ENCODE data around the gene ERCC2. TPM values are rescaled to one million over a fixed set of nuclear protein-coding genes. Genes with fewer than 3 reads are reported as not detected.
"Not testable (repeated sequence)": the region's sequence is repeated elsewhere in the genome, so short reads cannot be mapped to it uniquely, and the experiment has no call there.

ERCC2 gene
- polyA plus RNA-seq: 10 to 100 TPM in 2 of 4 donors, 1 to 10 TPM in 2; 3.4 to 20.3 (median 7.9) TPM
- long read RNA-seq, donor 1, full-length matches to known transcripts: 2 of 2 reads
- long read RNA-seq, donor 1, partial matches to known transcripts: 0 of 2 reads
- long read RNA-seq, donor 1, other reads (novel, unspliced or antisense): 0 of 2 reads
- long read RNA-seq, donor 2, partial matches to known transcripts: 0 of 1 reads
- long read RNA-seq, donor 2, other reads (novel, unspliced or antisense): 0 of 1 reads
- long read RNA-seq, donor 3, full-length matches to known transcripts: 1 of 1 reads
- long read RNA-seq, donor 3, partial matches to known transcripts: 0 of 1 reads
- long read RNA-seq, donor 3, other reads (novel, unspliced or antisense): 0 of 1 reads
- long read RNA-seq, donor 4: 0 reads
- long read RNA-seq, donor 5: 0 reads
- long read RNA-seq, donor 6, full-length matches to known transcripts: 1 of 1 reads
- long read RNA-seq, donor 6, partial matches to known transcripts: 0 of 1 reads
- long read RNA-seq, donor 6, other reads (novel, unspliced or antisense): 0 of 1 reads
- long read RNA-seq, donor 7, full-length matches to known transcripts: 4 of 4 reads
- long read RNA-seq, donor 7, partial matches to known transcripts: 0 of 4 reads
- long read RNA-seq, donor 7, other reads (novel, unspliced or antisense): 0 of 4 reads
- long read RNA-seq, donor 8: 0 reads
- long read RNA-seq, donor 9: 0 reads
- long read RNA-seq, donor 10, full-length matches to known transcripts: 1 of 1 reads
- long read RNA-seq, donor 10, partial matches to known transcripts: 0 of 1 reads
- long read RNA-seq, donor 10, other reads (novel, unspliced or antisense): 0 of 1 reads

DNA sequence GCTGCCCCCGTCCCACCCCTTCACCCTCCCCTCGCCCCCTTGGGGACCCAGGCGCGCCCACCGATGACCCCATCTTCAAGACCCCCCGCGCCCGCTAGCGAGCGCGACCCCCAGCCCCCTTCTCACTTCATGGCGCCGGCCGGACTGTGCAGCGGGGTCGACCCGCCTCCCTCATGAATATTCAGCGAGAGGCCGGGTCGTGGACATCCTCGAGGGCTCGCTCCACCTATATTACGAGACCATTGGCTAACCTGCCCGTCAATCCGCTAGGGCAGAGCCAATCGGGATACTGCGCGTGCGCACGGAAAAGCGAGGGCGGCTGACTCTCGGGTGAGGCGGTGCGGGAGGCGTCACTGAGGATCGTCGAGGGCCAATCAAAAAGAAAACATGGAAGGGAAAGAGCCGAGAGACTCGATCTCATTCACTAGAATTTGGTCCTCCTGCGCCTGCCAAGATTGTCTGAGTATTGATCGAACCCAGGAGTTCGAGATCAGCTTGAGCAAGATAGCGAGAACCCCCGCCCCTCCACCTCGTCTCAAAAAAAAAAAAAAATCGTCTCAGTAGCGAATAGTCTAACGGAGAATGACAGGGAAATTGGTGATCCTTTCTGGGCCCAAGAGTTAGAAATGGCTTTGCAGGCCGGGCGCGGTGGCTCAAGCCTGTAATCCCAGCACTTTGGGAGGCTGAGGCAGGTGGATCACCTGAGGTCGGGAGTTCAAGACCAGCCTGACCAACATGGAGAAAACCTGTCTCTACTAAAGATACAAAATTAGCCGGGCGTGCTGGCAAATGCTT, at the start of gene ERCC2:
Gene ERCC2, minus strand, starts transcription at position 164 of the 795 bp plus-strand sequence. Its CDS starts 33 bp downstream, at position 131.
- Histone ChIP-seq H3K27me3 (ENCODE audit: control insufficient read depth in 3 of 3, insufficient read depth in 3 of 3, low read length in 3 of 3) (no peaks in the 10 kb centered on the region), H3K27ac (ENCODE audit: low read depth in 1 of 3, low read length in 2 of 3) (peak within 1 kb of the TSS; percentile 54 to 87 (median 84)), H3K4me1 (ENCODE audit: control insufficient read depth in 3 of 3, insufficient read depth in 2 of 3, low read depth in 1 of 3, low read length in 2 of 3) (no peaks in the 10 kb centered on the region), H3K4me3 (ENCODE audit: low read depth in 1 of 3, low read length in 3 of 3) (peak within 1 kb of the TSS; percentile 84 to 91 (median 89)), H3K9me3 (ENCODE audit: control insufficient read depth in 2 of 2, insufficient read depth in 1 of 2, low read depth in 1 of 2, low read length in 1 of 2) (no peaks in the 10 kb centered on the region), H3K36me3 (ENCODE audit: control insufficient read depth in 3 of 3, insufficient read depth in 2 of 3, low read depth in 1 of 3, low read length in 3 of 3) (peaks cover 0 to 14% (median 0%) of the 10 kb centered on the region in 3 donors)
- FAIRE-seq (no peak), DNase-seq (peak; percentile 99 to 100)
- WGBS, 3 donors: 3 to 4% (median 4%) methylated on average over 55 of the region's 55 CpGs

DNA sequence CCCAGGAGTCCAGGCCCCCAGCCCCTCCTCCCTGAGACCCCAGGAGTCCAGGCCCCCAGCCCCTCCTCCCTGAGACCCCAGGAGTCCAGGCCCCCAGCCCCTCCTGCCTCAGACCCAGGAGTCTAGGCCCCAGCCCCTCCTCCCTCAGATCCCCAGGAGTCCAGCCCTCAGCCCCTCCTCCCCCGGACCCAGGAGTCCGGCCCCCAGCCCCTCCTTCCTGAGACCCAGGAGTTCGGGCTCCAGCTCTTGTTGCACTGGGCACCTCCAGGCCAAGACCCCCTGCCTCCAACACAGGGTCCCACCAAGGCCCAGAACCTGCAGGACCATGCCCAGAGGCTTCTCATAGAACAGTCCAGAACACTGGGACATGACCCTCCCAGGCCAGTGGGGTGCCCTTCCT, 49.5 kb upstream of the ERCC2 start:
- no peak for DNase-seq
- peaks cover 2 to 16% (median 7%) of the 10 kb centered on the region in 3 donors for H3K4me1 ChIP-seq (ENCODE audit: control insufficient read depth in 3 of 3, insufficient read depth in 2 of 3, low read depth in 1 of 3, low read length in 2 of 3)
- H3K27ac ChIP-seq (ENCODE audit: low read depth in 1 of 3, low read length in 2 of 3): no peak overlapping the region
- H3K4me3 ChIP-seq (ENCODE audit: low read depth in 1 of 3, low read length in 3 of 3): no peak overlapping the region
- H3K36me3 ChIP-seq (ENCODE audit: control insufficient read depth in 3 of 3, insufficient read depth in 2 of 3, low read depth in 1 of 3, low read length in 3 of 3): peaks cover 0 to 67% (median 0%) of the 10 kb centered on the region in 3 donors
- no peaks in the 10 kb centered on the region for H3K9me3 ChIP-seq (ENCODE audit: control insufficient read depth in 2 of 2, insufficient read depth in 1 of 2, low read depth in 1 of 2, low read length in 1 of 2)
- FAIRE-seq: no peak
- H3K27me3 ChIP-seq (ENCODE audit: control insufficient read depth in 3 of 3, insufficient read depth in 3 of 3, low read length in 3 of 3): no peaks in the 10 kb centered on the region
- WGBS, 3 donors: 50 to 69% (median 63%) methylated on average over 3 of the region's 3 CpGs

DNA sequence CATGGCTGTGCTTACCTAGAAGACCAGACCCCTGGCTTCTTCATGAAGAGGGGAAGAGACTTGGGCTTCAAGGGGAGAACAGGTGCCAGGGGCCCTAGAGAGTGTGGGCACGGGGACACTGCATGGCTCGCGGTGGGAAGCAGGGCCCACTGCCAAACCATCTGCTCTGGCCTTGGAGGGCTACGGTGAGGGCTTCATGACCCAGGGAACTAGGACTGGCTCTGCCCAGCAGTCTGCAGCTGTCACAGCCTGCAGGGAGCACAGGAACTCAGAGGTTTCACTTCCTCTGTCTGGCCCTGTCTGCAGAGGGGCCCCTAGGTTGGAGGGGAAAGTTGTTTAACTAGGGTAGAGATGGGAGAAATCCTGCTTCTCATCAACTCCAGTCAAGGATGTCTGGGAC, 49.0 kb upstream of the ERCC2 start:
- Histone ChIP-seq H3K36me3 (ENCODE audit: control insufficient read depth in 3 of 3, insufficient read depth in 2 of 3, low read depth in 1 of 3, low read length in 3 of 3) (peaks cover 0 to 72% (median 0%) of the 10 kb centered on the region in 3 donors), H3K27me3 (ENCODE audit: control insufficient read depth in 3 of 3, insufficient read depth in 3 of 3, low read length in 3 of 3) (no peaks in the 10 kb centered on the region), H3K27ac (ENCODE audit: low read depth in 1 of 3, low read length in 2 of 3) (no peak overlapping the region), H3K4me3 (ENCODE audit: low read depth in 1 of 3, low read length in 3 of 3) (no peak overlapping the region), H3K9me3 (ENCODE audit: control insufficient read depth in 2 of 2, insufficient read depth in 1 of 2, low read depth in 1 of 2, low read length in 1 of 2) (no peaks in the 10 kb centered on the region), H3K4me1 (ENCODE audit: control insufficient read depth in 3 of 3, insufficient read depth in 2 of 3, low read depth in 1 of 3, low read length in 2 of 3) (peaks cover 2 to 12% (median 7%) of the 10 kb centered on the region in 3 donors)
- 44 to 64% (median 46%) methylated on average over 4 of the region's 4 CpGs for WGBS, 3 donors
- no peak for FAIRE-seq
- DNase-seq: no peak

DNA sequence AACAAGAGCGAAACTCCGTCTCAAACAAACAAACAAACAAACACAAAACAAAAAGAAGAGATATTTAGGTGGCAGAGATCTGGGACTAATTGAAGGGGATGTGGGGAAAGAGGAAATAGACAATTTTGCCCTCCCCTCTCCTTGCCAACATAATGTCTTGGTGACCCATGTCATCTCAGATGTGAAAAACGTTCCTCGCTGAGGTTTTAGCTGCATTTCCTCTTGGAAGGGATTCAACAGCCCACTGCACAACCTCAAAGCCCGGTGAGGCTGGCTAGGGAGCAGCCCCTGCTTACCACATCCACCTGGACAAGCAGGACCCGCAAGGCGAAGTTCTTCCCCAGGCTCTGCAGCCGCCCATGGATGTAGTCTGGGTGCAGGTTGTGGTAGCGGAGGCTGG, 48.4 kb upstream of the ERCC2 start:
- no peak overlapping the region for H3K27ac ChIP-seq (ENCODE audit: low read depth in 1 of 3, low read length in 2 of 3)
- H3K4me1 ChIP-seq (ENCODE audit: control insufficient read depth in 3 of 3, insufficient read depth in 2 of 3, low read depth in 1 of 3, low read length in 2 of 3): peaks cover 2 to 6% (median 3%) of the 10 kb centered on the region in 3 donors
- peaks cover 0 to 78% (median 0%) of the 10 kb centered on the region in 3 donors for H3K36me3 ChIP-seq (ENCODE audit: control insufficient read depth in 3 of 3, insufficient read depth in 2 of 3, low read depth in 1 of 3, low read length in 3 of 3)
- WGBS, 3 donors: 73 to 86% (median 77%) methylated on average over 9 of the region's 9 CpGs
- H3K27me3 ChIP-seq (ENCODE audit: control insufficient read depth in 3 of 3, insufficient read depth in 3 of 3, low read length in 3 of 3): no peaks in the 10 kb centered on the region
- H3K4me3 ChIP-seq (ENCODE audit: low read depth in 1 of 3, low read length in 3 of 3): no peak overlapping the region
- no peak for DNase-seq
- no peak for FAIRE-seq
- no peaks in the 10 kb centered on the region for H3K9me3 ChIP-seq (ENCODE audit: control insufficient read depth in 2 of 2, insufficient read depth in 1 of 2, low read depth in 1 of 2, low read length in 1 of 2)

DNA sequence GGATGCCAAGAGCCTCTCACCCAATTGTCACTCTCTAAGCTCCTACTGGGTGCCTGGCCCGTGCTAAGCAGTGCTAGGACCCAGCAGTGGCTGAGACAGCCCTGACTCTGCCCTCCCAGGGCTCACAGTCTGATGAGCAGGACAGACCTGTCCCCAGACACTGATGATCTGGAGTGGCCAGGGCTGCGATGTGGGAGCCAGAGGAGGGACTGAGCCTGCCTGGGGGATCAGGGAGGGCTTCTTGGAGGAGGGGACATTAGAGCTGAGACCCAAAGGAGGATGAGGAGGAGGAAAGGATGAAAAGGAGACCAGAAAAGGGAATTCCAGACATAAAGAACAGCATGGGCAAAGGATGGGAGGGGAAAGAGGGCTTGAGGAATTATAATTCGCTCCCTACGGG, 46.8 kb upstream of the ERCC2 start:
- FAIRE-seq: no peak
- Histone ChIP-seq H3K4me3 (ENCODE audit: low read depth in 1 of 3, low read length in 3 of 3) (peak overlapping the region in 1 of 3 donors; percentile 18), H3K9me3 (ENCODE audit: control insufficient read depth in 2 of 2, insufficient read depth in 1 of 2, low read depth in 1 of 2, low read length in 1 of 2) (no peaks in the 10 kb centered on the region), H3K27me3 (ENCODE audit: control insufficient read depth in 3 of 3, insufficient read depth in 3 of 3, low read length in 3 of 3) (no peaks in the 10 kb centered on the region), H3K27ac (ENCODE audit: low read depth in 1 of 3, low read length in 2 of 3) (no peak overlapping the region), H3K4me1 (ENCODE audit: control insufficient read depth in 3 of 3, insufficient read depth in 2 of 3, low read depth in 1 of 3, low read length in 2 of 3) (no peaks in the 10 kb centered on the region), H3K36me3 (ENCODE audit: control insufficient read depth in 3 of 3, insufficient read depth in 2 of 3, low read depth in 1 of 3, low read length in 3 of 3) (peaks cover 2 to 85% (median 6%) of the 10 kb centered on the region in 3 donors)
- 69 to 91% (median 82%) methylated on average over 4 of the region's 4 CpGs for WGBS, 3 donors
- no peak for DNase-seq

DNA sequence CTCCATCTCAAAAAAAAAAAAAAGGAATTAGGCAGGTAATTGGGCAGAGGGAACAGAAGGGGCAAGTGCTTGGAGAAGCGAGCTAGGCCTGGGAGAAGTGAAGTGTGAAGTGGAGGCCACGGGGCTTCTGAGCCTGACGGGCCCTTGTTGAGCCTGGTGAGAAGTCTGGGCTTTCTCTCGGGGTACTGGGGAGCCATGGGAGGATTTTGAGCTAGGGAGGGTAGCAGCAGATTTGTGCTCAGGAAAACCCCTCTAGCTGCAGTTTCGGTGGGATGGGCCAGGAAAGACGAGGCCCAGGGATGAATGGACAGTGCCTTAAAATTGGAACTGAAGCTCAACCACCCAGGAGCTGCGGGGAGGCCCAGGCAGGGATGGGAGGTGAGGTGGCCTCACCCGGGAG, 44.1 kb upstream of the ERCC2 start:
- no peaks in the 10 kb centered on the region for H3K4me1 ChIP-seq (ENCODE audit: control insufficient read depth in 3 of 3, insufficient read depth in 2 of 3, low read depth in 1 of 3, low read length in 2 of 3)
- no peak overlapping the region for H3K27ac ChIP-seq (ENCODE audit: low read depth in 1 of 3, low read length in 2 of 3)
- no peak overlapping the region for H3K4me3 ChIP-seq (ENCODE audit: low read depth in 1 of 3, low read length in 3 of 3)
- DNase-seq (no peak), FAIRE-seq (no peak)
- H3K36me3 ChIP-seq (ENCODE audit: control insufficient read depth in 3 of 3, insufficient read depth in 2 of 3, low read depth in 1 of 3, low read length in 3 of 3): peaks cover 2 to 67% (median 6%) of the 10 kb centered on the region in 3 donors
- no peaks in the 10 kb centered on the region for H3K27me3 ChIP-seq (ENCODE audit: control insufficient read depth in 3 of 3, insufficient read depth in 3 of 3, low read length in 3 of 3)
- H3K9me3 ChIP-seq (ENCODE audit: control insufficient read depth in 2 of 2, insufficient read depth in 1 of 2, low read depth in 1 of 2, low read length in 1 of 2): no peaks in the 10 kb centered on the region
- WGBS, 3 donors: 93 to 95% (median 95%) methylated on average over 8 of the region's 8 CpGs

DNA sequence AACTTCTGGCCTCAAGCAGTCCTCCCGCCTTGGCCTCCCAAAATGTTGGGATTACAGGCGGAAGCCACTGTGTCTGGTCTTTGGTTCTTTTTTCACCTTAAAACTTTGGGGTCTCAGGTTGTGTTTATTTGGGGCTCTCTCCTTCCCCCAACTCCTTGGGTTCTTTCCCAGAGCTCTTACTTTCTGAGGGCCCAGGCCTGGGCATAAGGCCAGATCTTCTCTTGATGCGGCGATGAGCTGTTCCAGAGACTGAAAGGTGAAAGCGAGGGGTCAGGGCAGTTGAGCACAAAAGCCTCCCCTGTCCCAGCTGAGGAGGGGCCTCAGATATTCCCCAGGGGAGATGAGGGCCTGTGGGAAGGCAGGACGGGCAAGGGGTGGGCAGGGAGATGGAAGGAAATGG, 43.1 kb upstream of the ERCC2 start:
- no peak overlapping the region for H3K4me3 ChIP-seq (ENCODE audit: low read depth in 1 of 3, low read length in 3 of 3)
- DNase-seq (no peak), FAIRE-seq (no peak)
- 89 to 91% (median 91%) methylated on average over 6 of the region's 6 CpGs for WGBS, 3 donors
- no peaks in the 10 kb centered on the region for H3K9me3 ChIP-seq (ENCODE audit: control insufficient read depth in 2 of 2, insufficient read depth in 1 of 2, low read depth in 1 of 2, low read length in 1 of 2)
- peaks cover 2 to 63% (median 6%) of the 10 kb centered on the region in 3 donors for H3K36me3 ChIP-seq (ENCODE audit: control insufficient read depth in 3 of 3, insufficient read depth in 2 of 3, low read depth in 1 of 3, low read length in 3 of 3)
- H3K4me1 ChIP-seq (ENCODE audit: control insufficient read depth in 3 of 3, insufficient read depth in 2 of 3, low read depth in 1 of 3, low read length in 2 of 3): no peaks in the 10 kb centered on the region
- no peak overlapping the region for H3K27ac ChIP-seq (ENCODE audit: low read depth in 1 of 3, low read length in 2 of 3)
- no peaks in the 10 kb centered on the region for H3K27me3 ChIP-seq (ENCODE audit: control insufficient read depth in 3 of 3, insufficient read depth in 3 of 3, low read length in 3 of 3)

DNA sequence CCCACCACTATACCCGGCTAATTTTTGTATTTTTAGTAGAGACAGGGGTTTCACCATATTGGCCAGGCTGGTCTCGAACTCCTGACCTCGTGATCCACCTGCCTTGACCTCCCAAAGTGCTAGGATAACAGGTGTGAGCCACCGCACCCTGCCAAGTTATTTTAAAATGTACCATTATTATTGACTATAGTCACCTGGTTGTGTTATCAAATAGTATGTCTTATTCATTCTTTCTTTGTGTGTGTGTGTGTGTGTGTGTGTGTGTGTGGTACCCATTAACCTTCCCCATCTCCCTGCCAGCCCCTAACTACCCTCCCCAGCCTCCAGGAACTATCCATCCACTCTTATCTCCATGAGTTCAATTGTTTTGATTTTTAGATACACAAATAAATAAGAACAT, 40.0 kb upstream of the ERCC2 start:
- FAIRE-seq: not testable (repeated sequence)
- 95 to 97% (median 96%) methylated on average over 4 of the region's 4 CpGs for WGBS, 3 donors

More for the DNA sequence above, 40.0 kb upstream of the ERCC2 start:
- H3K27me3 ChIP-seq (ENCODE audit: control insufficient read depth in 3 of 3, insufficient read depth in 3 of 3, low read length in 3 of 3); H3K27ac ChIP-seq (ENCODE audit: low read depth in 1 of 3, low read length in 2 of 3); DNase-seq; H3K4me3 ChIP-seq (ENCODE audit: low read depth in 1 of 3, low read length in 3 of 3); H3K4me1 ChIP-seq (ENCODE audit: control insufficient read depth in 3 of 3, insufficient read depth in 2 of 3, low read depth in 1 of 3, low read length in 2 of 3); H3K9me3 ChIP-seq (ENCODE audit: control insufficient read depth in 2 of 2, insufficient read depth in 1 of 2, low read depth in 1 of 2, low read length in 1 of 2): not testable (repeated sequence)
- peaks cover 2 to 37% (median 6%) of the 10 kb centered on the region in 3 donors for H3K36me3 ChIP-seq (ENCODE audit: control insufficient read depth in 3 of 3, insufficient read depth in 2 of 3, low read depth in 1 of 3, low read length in 3 of 3)
